ENCODE data around the gene ERI3.

GRCh38 chr1:44390277-44390676 lies 35.2 kb upstream of the ERI3 start:
- no peak for TF ChIP-seq CTCF (conservative IDR thresholded peaks at IDR 0.05; ENCODE audit: low read depth, low read length)
- no peak for TF ChIP-seq SMC3 (IDR thresholded peaks at IDR 0.05; ENCODE audit: low read depth, low read length)
- TF ChIP-seq, protein P1, sequence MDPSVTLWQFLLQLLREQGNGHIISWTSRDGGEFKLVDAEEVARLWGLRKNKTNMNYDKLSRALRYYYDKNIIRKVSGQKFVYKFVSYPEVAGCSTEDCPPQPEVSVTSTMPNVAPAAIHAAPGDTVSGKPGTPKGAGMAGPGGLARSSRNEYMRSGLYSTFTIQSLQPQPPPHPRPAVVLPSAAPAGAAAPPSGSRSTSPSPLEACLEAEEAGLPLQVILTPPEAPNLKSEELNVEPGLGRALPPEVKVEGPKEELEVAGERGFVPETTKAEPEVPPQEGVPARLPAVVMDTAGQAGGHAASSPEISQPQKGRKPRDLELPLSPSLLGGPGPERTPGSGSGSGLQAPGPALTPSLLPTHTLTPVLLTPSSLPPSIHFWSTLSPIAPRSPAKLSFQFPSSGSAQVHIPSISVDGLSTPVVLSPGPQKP (IDR thresholded peaks at IDR 0.05; ENCODE audit: borderline replicate concordance, low read depth, low read length): no peak
- no peak for TF ChIP-seq RCOR1 (IDR thresholded peaks at IDR 0.05; ENCODE audit: insufficient replicate concordance, low read length)

All from IMR-90 (cell line).